ENCODE data around the gene ABI2. TPM values are rescaled to one million over a fixed set of nuclear protein-coding genes. Genes with fewer than 3 reads are reported as not detected.
"Not testable (repeated sequence)": the region's sequence is repeated elsewhere in the genome, so short reads cannot be mapped to it uniquely, and the experiment has no call there.

The ABI2 gene
- polyA plus RNA-seq, 1 experiment: 42.5 TPM

DNA sequence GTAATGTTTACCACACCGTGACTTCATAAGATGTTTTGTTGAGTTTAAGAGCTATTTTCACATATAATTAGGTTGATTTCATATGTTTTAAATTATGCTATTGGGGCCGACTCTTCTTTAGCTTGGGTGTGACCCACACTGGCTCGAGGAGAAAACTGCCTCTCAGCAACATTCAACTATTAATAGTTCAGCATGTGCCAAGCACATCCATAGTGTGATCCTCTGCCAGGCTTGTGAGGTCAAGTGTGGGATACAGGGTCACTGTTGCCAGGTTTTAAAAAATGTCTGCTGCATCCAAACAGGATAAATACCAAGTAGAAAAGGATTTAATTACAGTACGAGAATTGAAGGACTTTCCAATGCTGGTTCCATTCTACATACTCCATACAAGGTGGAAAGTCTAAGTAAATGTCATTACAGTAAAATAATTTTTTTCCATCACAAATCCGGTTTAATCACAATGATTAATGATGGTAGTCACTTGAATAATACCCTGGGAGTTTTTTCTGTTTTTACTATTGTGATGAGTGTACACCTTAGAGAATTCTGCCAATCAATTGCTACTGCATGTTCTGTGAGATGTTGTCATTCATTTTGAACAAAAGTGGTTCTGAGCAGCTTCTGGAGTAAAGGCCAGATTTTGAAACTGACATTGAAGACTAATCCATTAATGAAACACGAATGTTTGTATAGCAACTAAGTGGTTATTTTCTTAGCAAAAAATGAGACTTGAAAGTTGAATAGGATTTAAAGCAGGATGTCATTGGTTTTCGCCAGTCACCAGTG is 84.5 kb downstream of the ABI2 start:
- ChIA-PET CTCF (no interaction called here), POLR2A (no interaction called here)
- Histone ChIP-seq H3K9me3 (ENCODE audit: control insufficient read depth, insufficient read depth, low read length) (no peaks in the 10 kb centered on the region), H3K4me3 (ENCODE audit: low read depth, low read length) (no peak overlapping the region), H3K27ac (ENCODE audit: low read depth, low read length) (no peak overlapping the region), H3K27me3 (ENCODE audit: control insufficient read depth, insufficient read depth, low read length) (no peaks in the 10 kb centered on the region)
- TF ChIP-seq, protein P1, sequence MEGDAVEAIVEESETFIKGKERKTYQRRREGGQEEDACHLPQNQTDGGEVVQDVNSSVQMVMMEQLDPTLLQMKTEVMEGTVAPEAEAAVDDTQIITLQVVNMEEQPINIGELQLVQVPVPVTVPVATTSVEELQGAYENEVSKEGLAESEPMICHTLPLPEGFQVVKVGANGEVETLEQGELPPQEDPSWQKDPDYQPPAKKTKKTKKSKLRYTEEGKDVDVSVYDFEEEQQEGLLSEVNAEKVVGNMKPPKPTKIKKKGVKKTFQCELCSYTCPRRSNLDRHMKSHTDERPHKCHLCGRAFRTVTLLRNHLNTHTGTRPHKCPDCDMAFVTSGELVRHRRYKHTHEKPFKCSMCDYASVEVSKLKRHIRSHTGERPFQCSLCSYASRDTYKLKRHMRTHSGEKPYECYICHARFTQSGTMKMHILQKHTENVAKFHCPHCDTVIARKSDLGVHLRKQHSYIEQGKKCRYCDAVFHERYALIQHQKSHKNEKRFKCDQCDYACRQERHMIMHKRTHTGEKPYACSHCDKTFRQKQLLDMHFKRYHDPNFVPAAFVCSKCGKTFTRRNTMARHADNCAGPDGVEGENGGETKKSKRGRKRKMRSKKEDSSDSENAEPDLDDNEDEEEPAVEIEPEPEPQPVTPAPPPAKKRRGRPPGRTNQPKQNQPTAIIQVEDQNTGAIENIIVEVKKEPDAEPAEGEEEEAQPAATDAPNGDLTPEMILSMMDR (IDR thresholded peaks at IDR 0.05; ENCODE audit: low read depth, low read length): no peak
- DNase-seq (ENCODE audit: low read depth, low spot score): no peak

DNA sequence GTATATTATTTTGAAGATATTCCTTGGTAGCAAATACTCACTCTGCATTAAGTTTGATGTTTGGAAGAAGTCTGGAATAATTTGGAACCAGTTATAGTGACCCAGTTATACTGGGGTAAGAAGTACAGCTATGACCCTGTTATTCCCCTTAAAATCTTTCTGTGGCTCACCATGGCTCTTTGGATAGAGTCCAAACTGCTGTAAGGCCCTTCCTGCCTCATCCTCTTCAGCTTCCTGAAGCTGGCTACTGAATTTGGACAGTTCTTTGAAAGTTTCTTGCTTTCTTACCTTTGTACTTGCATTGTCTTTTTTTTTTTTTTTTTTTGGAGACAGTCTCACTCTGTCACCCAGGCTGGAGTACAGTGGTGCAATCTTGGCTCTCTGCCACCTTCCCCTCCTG is 85.6 kb downstream of the ABI2 start:
- ChIA-PET POLR2A (no interaction called here), CTCF (interaction anchor here (0.7 kb wide), 1 partner anchor 22 kb away, joined by 4 read pairs; no protein-coding TSS in a partner anchor)
- Histone ChIP-seq H3K27me3 (ENCODE audit: control insufficient read depth, insufficient read depth, low read length) (no peaks in the 10 kb centered on the region), H3K27ac (ENCODE audit: low read depth, low read length) (no peak overlapping the region), H3K4me3 (ENCODE audit: low read depth, low read length) (no peak overlapping the region), H3K9me3 (ENCODE audit: control insufficient read depth, insufficient read depth, low read length) (peaks cover 5% of the 10 kb centered on the region; the same call in 1 of the 2 replicates)
- TF ChIP-seq, protein P1 (IDR thresholded peaks at IDR 0.05; ENCODE audit: low read depth, low read length): no peak
- DNase-seq (ENCODE audit: low read depth, low spot score): no peak

DNA sequence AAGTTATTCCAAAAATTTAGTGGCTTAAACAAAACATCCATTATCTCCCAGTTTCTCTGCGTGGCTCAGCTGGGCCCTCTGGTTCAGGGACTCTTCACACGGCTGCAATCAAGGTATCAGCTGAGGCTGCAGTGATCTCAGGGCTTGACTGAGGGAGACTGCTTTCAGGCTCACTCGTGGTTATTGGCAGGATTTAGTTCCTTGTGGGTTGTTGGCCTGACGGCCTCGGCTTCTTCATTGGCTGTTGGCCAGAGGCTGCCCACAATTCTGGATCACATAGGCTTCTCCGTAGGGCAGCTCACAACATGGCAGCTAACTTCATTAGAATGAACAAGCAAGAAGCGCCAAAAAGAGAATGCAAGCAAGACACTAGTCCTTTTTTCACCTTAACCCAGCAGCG is 90.1 kb downstream of the ABI2 start:
- DNase-seq (ENCODE audit: low read depth, low spot score): no peak
- CTCF ChIA-PET: interaction anchor here (1.3 kb wide), 1 partner anchor 36 kb away, joined by 4 read pairs; no protein-coding TSS in a partner anchor

DNA sequence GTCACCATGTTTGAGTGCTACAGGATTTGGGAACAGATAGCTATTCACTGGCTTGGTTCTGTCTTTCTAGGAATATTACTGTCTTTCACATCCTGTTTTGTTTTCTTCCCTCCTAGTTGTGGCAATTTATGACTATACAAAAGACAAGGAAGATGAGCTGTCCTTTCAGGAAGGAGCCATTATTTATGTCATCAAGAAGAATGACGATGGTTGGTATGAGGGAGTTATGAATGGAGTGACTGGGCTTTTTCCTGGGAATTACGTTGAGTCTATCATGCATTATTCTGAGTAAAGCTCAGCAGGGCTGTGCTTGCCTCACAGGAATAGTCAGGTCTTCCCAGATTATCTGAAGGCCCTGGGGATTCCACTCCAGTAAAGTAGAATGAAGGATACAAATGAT is 98.9 kb downstream of the ABI2 start:
- ChIA-PET CTCF (interaction anchor here (1.8 kb wide), 1 partner anchor 27 kb away, joined by 7 read pairs; no protein-coding TSS in a partner anchor), POLR2A (no interaction called here)
- Histone ChIP-seq H3K4me3 (ENCODE audit: low read depth, low read length) (no peak overlapping the region), H3K27ac (ENCODE audit: low read depth, low read length) (no peak overlapping the region), H3K27me3 (ENCODE audit: control insufficient read depth, insufficient read depth, low read length) (no peaks in the 10 kb centered on the region), H3K9me3 (ENCODE audit: control insufficient read depth, insufficient read depth, low read length) (no peaks in the 10 kb centered on the region)
- DNase-seq (ENCODE audit: low read depth, low spot score): no peak
- TF ChIP-seq, protein P1 (IDR thresholded peaks at IDR 0.05; ENCODE audit: low read depth, low read length): no peak

More for the DNA sequence above, 90.1 kb downstream of the ABI2 start:
- POLR2A ChIA-PET: no interaction called here
- no peak overlapping the region for H3K4me3 ChIP-seq (ENCODE audit: low read depth, low read length)
- H3K27me3 ChIP-seq (ENCODE audit: control insufficient read depth, insufficient read depth, low read length): no peaks in the 10 kb centered on the region
- H3K27ac ChIP-seq (ENCODE audit: low read depth, low read length): no peak overlapping the region
- peaks cover 9% of the 10 kb centered on the region for H3K9me3 ChIP-seq (ENCODE audit: control insufficient read depth, insufficient read depth, low read length)
- TF ChIP-seq, protein P1 (IDR thresholded peaks at IDR 0.05; ENCODE audit: low read depth, low read length): no peak

DNA sequence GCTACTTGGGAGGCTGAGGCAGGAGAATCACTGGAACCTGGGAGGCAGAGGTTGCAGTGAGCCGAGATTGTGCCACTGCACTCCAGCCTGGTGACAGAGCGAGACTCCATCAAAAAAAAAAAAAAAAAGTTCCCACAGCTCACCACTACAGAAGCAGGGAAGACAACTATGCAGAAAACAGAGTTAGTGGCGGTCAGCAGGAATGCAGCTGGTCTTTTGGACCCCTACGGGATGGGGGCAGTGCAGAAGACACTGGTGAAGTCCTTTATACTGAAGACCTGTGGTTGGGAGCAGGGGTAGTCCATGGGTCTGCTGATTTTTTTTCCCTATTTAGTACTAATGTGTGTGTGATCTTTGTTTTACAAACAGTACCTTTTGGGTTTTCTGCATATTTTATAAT is 101.4 kb downstream of the ABI2 start:
- DNase-seq (ENCODE audit: low read depth, low spot score); H3K27me3 ChIP-seq (ENCODE audit: control insufficient read depth, insufficient read depth, low read length); H3K4me3 ChIP-seq (ENCODE audit: low read depth, low read length); H3K27ac ChIP-seq (ENCODE audit: low read depth, low read length); H3K9me3 ChIP-seq (ENCODE audit: control insufficient read depth, insufficient read depth, low read length): not testable (repeated sequence)
- ChIA-PET POLR2A (interaction anchor here (0.9 kb wide), 1 partner anchor 99 kb away, joined by 7 read pairs; no protein-coding TSS in a partner anchor), CTCF (interaction anchor here (1.6 to 1.7 kb wide), 2 partner anchors 25 to 385 kb away, joined by 4 to 7 read pairs; no protein-coding TSS in a partner anchor)
